ENCODE measurements around the gene FGF5.
"Not testable (repeated sequence)": the region's sequence is repeated elsewhere in the genome, so short reads cannot be mapped to it uniquely, and the experiment has no call there.

The FGF5 gene

DNA sequence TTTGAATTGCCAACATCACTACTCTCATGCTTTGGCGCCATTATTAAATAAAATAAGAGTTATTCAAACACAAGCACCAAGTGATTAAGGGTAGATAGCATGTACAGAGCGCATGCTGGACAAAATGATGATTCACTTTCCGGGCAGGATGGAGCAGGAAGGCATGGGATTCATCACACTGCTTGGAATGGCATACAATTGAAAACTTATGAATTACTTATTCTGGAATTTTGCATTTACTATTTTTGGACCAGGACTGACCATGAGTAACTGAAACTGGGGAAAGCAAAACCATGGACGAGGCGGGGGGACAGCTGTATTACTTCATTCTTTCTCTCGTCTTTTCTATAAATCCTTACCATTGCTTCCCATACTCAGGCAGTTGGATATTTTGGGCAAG lies 28.5 kb upstream of the FGF5 start:
- H3K4me3 ChIP-seq (replicated peaks; ENCODE audit: low read depth, low read length), result peak overlapping the region; percentile 39
- TF ChIP-seq, protein P1, sequence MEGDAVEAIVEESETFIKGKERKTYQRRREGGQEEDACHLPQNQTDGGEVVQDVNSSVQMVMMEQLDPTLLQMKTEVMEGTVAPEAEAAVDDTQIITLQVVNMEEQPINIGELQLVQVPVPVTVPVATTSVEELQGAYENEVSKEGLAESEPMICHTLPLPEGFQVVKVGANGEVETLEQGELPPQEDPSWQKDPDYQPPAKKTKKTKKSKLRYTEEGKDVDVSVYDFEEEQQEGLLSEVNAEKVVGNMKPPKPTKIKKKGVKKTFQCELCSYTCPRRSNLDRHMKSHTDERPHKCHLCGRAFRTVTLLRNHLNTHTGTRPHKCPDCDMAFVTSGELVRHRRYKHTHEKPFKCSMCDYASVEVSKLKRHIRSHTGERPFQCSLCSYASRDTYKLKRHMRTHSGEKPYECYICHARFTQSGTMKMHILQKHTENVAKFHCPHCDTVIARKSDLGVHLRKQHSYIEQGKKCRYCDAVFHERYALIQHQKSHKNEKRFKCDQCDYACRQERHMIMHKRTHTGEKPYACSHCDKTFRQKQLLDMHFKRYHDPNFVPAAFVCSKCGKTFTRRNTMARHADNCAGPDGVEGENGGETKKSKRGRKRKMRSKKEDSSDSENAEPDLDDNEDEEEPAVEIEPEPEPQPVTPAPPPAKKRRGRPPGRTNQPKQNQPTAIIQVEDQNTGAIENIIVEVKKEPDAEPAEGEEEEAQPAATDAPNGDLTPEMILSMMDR (IDR thresholded peaks at IDR 0.05; ENCODE audit: low read length, missing control alignments), result no peak
- peak; percentile 93 for DNase-seq (ENCODE audit: low read depth)

DNA sequence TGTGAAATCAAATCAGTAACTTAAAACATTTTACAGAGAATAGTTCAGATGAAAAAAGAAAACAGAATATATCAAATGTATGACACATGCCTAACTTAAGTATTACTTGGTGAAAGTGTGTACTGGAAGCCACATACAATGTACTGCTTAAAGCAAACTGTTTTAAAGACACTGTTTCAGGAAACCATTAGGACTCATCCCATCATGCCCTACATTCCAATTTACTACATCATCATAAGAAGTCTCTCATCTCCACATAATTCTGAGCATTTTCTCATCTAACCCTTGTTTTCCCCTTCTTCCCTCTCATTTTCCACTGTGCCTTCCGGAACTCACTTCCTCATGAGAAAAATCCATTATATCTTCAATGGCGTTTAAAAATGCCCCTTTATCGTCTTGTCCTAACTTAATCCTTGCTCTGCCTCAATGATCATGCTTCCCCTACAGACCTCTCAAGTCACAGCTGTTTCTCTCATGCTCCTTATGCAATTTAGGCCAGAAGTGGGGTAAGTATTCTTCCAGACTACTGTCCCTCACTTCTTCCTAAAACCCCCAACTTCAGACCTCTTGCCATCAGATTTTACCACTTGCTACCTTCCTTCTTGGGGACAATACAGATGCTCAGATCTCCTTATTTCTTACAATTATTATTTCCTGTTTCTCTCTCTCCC lies 26.8 kb upstream of the FGF5 start:
- TF ChIP-seq, protein P1 (IDR thresholded peaks at IDR 0.05; ENCODE audit: low read length, missing control alignments), result no peak
- no peak for DNase-seq (ENCODE audit: low read depth)
- no peak overlapping the region for H3K4me3 ChIP-seq (replicated peaks; ENCODE audit: low read depth, low read length)

DNA sequence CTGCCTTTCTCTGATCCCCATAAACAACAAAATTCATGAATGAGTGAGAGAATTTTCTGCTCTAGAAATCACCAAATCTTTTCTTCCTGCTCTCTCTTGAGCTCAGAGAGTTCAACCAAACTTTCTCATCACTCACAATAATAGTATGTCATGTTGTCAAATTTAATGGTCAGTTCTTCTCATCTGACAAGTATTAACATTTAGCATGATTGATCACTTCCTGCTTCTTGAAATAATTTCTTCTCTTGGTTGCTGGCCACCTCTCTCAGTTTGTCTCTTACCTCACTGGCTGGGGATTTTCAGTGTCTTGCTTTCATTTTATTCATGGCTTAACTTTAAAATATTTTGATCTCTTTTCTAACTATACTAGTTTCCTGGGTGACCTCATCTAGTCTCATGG lies 25.5 kb upstream of the FGF5 start:
- TF ChIP-seq, protein P1 (IDR thresholded peaks at IDR 0.05; ENCODE audit: low read length, missing control alignments), result no peak
- DNase-seq (ENCODE audit: low read depth), result no peak
- H3K4me3 ChIP-seq (replicated peaks; ENCODE audit: low read depth, low read length), result no peak overlapping the region

DNA sequence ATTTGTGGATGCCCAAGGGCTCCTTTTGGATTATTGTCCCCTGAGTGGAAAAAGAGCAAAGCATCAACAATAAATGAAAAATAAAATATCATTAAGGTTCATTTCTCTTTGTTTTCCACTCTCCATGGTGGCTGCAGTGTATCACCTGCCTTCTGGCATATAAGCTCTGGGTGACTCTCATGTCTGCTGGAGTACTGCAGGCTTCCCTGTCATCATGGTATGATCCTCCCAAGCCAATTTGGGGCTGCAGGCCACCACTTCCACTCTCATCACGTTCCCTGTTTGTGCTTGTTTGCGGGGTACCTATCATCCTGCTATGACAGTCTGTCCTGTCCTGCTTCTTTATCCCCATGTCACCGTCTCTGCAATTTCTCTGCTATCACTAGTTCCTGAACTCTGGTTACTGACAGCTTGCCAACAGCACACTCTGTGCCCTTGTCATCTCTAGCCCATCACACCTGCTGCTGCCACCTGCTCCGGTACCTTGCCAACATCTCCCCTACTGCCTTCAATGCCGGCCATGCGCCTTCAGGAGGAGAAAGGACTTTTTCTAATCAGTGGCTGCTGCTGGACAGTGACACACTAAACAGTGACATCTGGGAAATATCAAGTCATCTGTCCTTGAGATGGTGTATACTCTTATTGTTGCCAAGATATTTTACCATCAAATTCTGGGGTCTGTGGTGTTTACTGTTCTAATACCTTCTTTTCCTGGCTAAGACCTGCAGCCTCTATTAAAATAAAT lies 23.0 kb upstream of the FGF5 start:
- TF ChIP-seq, protein P1 (IDR thresholded peaks at IDR 0.05; ENCODE audit: low read length, missing control alignments), result no peak
- H3K4me3 ChIP-seq (replicated peaks; ENCODE audit: low read depth, low read length), result no peak overlapping the region
- no peak for DNase-seq (ENCODE audit: low read depth)

DNA sequence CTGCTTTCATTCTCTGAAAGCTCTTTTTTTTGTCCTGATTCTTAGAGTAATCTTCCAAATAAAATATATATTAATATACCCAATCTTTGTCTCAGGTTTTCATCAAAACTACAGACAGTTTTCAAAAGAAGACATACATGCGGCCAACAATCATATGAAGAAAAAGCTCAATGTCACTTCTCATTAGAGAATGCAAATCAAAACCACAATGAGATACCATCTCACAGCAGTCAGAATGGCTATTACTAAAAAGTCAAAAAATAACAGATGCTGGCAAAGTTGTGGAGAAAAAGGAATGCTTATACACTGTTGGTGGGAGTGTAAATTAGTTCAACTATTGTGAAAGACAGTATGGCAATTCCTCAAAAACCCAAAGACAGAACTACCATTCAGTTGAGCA lies 19.0 kb upstream of the FGF5 start:
- not testable (repeated sequence) for H3K4me3 ChIP-seq (replicated peaks; ENCODE audit: low read depth, low read length); DNase-seq (ENCODE audit: low read depth)

DNA sequence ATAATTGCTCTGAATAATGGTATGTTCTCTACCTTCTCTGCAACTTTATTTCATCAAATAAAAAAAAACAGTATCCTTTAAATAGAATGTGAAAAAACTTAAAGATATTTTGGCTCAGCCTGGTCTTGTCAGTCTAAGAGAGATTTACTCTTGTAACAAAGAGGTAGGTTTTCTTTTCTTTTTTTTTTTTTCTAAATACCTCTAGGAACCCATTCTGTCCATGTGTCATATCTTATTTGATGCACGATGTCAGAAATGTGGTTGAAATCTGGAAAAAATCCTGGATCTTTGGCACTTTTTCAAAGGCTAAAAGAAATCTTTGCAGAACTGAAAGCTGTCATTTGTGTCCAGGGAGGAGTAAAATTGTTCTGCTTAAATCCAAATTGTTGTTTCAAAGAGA lies 17.3 kb upstream of the FGF5 start:
- no peak overlapping the region for H3K4me3 ChIP-seq (replicated peaks; ENCODE audit: low read depth, low read length)
- TF ChIP-seq, protein P1 (IDR thresholded peaks at IDR 0.05; ENCODE audit: low read length, missing control alignments), result no peak
- no peak for DNase-seq (ENCODE audit: low read depth)

DNA sequence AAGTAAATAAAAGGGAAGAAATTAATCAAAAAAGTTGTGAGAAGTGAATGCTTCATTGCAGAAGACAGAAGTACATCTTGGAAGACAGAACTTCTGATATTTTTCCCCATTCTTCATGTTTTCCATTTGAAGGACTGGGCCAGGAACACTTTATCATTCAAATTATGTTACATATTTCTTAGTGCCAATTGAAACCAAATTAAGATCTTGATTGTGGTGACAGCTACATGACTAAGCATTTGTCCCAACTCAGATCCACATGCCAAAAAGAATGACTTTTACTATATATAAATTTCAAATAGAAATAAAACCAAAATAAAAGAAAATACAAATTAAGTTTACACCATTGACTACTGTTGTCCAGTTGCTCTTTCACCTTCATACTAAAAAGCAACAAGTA lies 14.0 kb upstream of the FGF5 start:
- TF ChIP-seq, protein P1 (IDR thresholded peaks at IDR 0.05; ENCODE audit: low read length, missing control alignments), result no peak
- no peak for DNase-seq (ENCODE audit: low read depth)
- H3K4me3 ChIP-seq (replicated peaks; ENCODE audit: low read depth, low read length), result no peak overlapping the region

Measured in fibroblast of pulmonary artery (primary cell).